Urothelium cell line (cell line): ENCODE data around the gene USP6NL.

Source experiments
- DNase-seq: peaks from one replicate; pipeline ENCODE4 v3.0.0; 2011; ENCODE audit warnings: low spot score, mixed read lengths
- FAIRE-seq: peaks from 2 replicates; lab custom pipeline; 2011; peaks lifted over from hg19 to GRCh38; lab: Jason Lieb, UNC

USP6NL gene

GRCh38 chr10:11594589-11595394 lies 16.7 kb downstream of the USP6NL start:
- DNase-seq, result no peak
- no peak for FAIRE-seq

GRCh38 chr10:11593612-11594011 lies 17.8 kb downstream of the USP6NL start:
- no peak for DNase-seq
- no peak for FAIRE-seq

- FAIRE-seq, result no peak
Measured at GRCh38 chr10:11589738-11590137, 21.7 kb downstream of the USP6NL start.

GRCh38 chr10:11588873-11589574 lies 22.4 kb downstream of the USP6NL start:
- FAIRE-seq, result no peak
- no peak for DNase-seq

More at GRCh38 chr10:11589738-11590137, 21.7 kb downstream of the USP6NL start:
- DNase-seq, result no peak

GRCh38 chr10:11587722-11588259 lies 23.7 kb downstream of the USP6NL start:
- DNase-seq, result no peak
- no peak for FAIRE-seq

- DNase-seq (no peak), FAIRE-seq (no peak)
Measured at GRCh38 chr10:11586170-11586569, 25.3 kb downstream of the USP6NL start.

- DNase-seq, result no peak
- FAIRE-seq, result no peak
Measured at GRCh38 chr10:11581213-11581612, 30.2 kb downstream of the USP6NL start.

GRCh38 chr10:11579885-11580284 lies 31.6 kb downstream of the USP6NL start:
- FAIRE-seq (no peak), DNase-seq (no peak)

- DNase-seq, result no peak
- FAIRE-seq, result no peak
Measured at GRCh38 chr10:11578802-11579255, 32.6 kb downstream of the USP6NL start.

- no peak for DNase-seq
- no peak for FAIRE-seq
Measured at GRCh38 chr10:11576092-11576809, 35.2 kb downstream of the USP6NL start.

GRCh38 chr10:11573497-11573896 lies 38.0 kb downstream of the USP6NL start:
- DNase-seq (no peak), FAIRE-seq (no peak)

GRCh38 chr10:11570751-11571150 lies 40.7 kb downstream of the USP6NL start:
- DNase-seq (no peak), FAIRE-seq (no peak)

- no peak for DNase-seq
- no peak for FAIRE-seq
Measured at GRCh38 chr10:11569471-11569870, 42.0 kb downstream of the USP6NL start.

GRCh38 chr10:11568578-11568977 lies 42.9 kb downstream of the USP6NL start:
- DNase-seq (no peak), FAIRE-seq (no peak)

GRCh38 chr10:11564741-11565140 lies 46.7 kb downstream of the USP6NL start:
- FAIRE-seq (no peak), DNase-seq (no peak)

- DNase-seq (no peak), FAIRE-seq (no peak)
Measured at GRCh38 chr10:11563936-11564335, 47.5 kb downstream of the USP6NL start.

GRCh38 chr10:11562888-11563287 lies 48.6 kb downstream of the USP6NL start:
- DNase-seq (no peak), FAIRE-seq (no peak)

- DNase-seq, result no peak
Measured at GRCh38 chr10:11560076-11560709, 51.3 kb downstream of the USP6NL start.

GRCh38 chr10:11557967-11558366 lies 53.5 kb downstream of the USP6NL start:
- FAIRE-seq (no peak), DNase-seq (no peak)

More at GRCh38 chr10:11560076-11560709, 51.3 kb downstream of the USP6NL start:
- no peak for FAIRE-seq

GRCh38 chr10:11557513-11557912 lies 53.9 kb downstream of the USP6NL start:
- FAIRE-seq, result no peak
- no peak for DNase-seq

GRCh38 chr10:11555556-11555955 lies 55.9 kb downstream of the USP6NL start:
- FAIRE-seq (no peak), DNase-seq (no peak)
